Subcutaneous abdominal adipose tissue (tissue), 5 donors: ENCODE data around the gene HNRNPA1.
A peak's percentile ranks its signal among the peaks of the same experiment; 100 is the strongest.
"Not testable (repeated sequence)": the region's sequence is repeated elsewhere in the genome, so short reads cannot be mapped to it uniquely, and the experiment has no call there.

Experiments
- H3K27ac ChIP-seq: one replicate; pipeline ENCODE4 v1.7.0; 2013; ENCODE audit warnings: low read depth, mild to moderate bottlenecking, inconsistent platforms, low read length, moderate library complexity
- H3K27me3 ChIP-seq, 5 donors: one replicate each; pipeline ENCODE4 v1.7.0; 2013; ENCODE audit warnings: low read length in 5 of 5, inconsistent platforms in 1 of 5; ENCODE audit not compliant: control insufficient read depth in 5 of 5, insufficient read depth in 4 of 5
- H3K36me3 ChIP-seq, 5 donors: one replicate each; pipeline ENCODE4 v1.7.0; 2013; ENCODE audit warnings: low read length in 5 of 5; ENCODE audit not compliant: control insufficient read depth in 5 of 5, insufficient read depth in 5 of 5
- H3K4me1 ChIP-seq, 5 donors: one replicate each; pipeline ENCODE4 v1.7.0; 2013; ENCODE audit warnings: low read length in 5 of 5, mild to moderate bottlenecking in 3 of 5, moderate library complexity in 1 of 5; ENCODE audit not compliant: control insufficient read depth in 5 of 5, insufficient read depth in 5 of 5
- H3K4me3 ChIP-seq, 5 donors: one replicate each; pipeline ENCODE4 v1.7.0; 2013; ENCODE audit warnings: low read length in 5 of 5, low read depth in 1 of 5
- H3K9ac ChIP-seq, 5 donors: one replicate each; pipeline ENCODE4 v1.7.0; 2013; ENCODE audit warnings: low read length in 5 of 5, mild to moderate bottlenecking in 4 of 5, moderate library complexity in 3 of 5
- H3K9me3 ChIP-seq, 5 donors: one replicate each; pipeline ENCODE4 v1.7.0; 2013; ENCODE audit warnings: low read length in 5 of 5; ENCODE audit not compliant: control insufficient read depth in 5 of 5
- donor health status: healthy.
- donor health status: healthy.
- donor health status: healthy.
- donor health status: healthy.
- donor health status: healthy.

HNRNPA1 gene

DNA sequence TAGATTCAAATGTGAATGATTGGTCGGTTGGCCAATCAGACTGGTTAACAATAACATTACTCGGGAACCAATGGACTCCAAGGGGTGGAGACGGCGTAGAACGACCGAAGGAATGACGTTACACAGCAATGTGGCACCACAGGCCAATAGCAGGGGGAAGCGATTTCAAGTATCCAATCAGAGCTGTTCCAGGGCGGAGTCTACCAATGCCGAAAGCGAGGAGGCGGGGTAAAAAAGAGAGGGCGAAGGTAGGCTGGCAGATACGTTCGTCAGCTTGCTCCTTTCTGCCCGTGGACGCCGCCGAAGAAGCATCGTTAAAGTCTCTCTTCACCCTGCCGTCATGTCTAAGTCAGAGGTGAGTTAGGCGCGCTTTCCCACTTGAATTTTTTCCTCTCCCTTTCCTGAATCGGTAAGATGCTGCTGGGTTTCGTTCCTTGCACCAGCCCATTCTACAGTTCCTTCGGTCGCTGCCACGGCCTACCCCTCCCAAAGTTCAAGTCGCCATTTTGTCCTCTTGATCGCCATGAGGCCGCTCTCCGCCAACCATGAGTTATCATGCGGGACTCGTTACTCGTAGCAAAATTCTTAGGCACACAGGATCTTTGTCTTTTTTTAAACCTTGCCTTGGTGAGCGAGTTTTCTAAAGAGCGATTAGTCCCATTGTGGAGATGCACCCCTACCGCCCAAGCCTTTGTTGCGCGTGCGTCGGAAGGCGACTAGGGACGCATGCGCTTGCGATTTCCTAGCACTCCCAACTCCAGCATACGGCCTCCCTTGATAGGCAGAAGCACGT lies at the start of gene HNRNPA1:
Gene HNRNPA1 (plus strand): TSS at position 259 of the 793 bp plus-strand sequence. CDS start 82 bp downstream, at position 341.
- H3K4me3 ChIP-seq, result peak within 1 kb of the TSS; percentile 84 to 100 (median 96)
- H3K9me3 ChIP-seq, result no peaks in the 10 kb centered on the region
- peak within 1 kb of the TSS; percentile 87 to 98 (median 94) for H3K9ac ChIP-seq
- H3K36me3 ChIP-seq, result peaks cover 25 to 40% (median 34%) of the 10 kb centered on the region in 5 donors
- no peaks in the 10 kb centered on the region for H3K27me3 ChIP-seq
- peak within 1 kb of the TSS; percentile 95 for H3K27ac ChIP-seq
- peaks cover 6 to 63% (median 55%) of the 10 kb centered on the region in 5 donors for H3K4me1 ChIP-seq

DNA sequence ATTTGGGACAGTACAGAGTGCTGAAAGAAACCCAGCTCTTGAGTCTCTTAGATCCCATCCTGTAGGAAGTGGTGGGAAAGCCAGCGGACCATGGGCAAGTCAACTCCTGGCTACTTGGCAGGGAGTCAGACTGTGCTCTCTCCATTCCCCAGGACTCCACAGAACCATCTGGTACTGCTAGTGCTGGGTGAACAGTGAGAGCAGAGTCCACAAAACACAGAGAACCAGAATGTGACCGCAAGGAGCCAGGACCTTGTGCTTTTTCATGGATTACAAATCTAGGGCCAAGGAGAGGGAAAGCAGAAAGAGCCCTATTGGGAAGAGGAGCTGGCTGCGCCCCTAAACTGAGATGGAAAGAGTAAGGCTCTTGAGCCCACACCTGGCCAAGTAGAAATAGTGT lies 49.3 kb upstream of the HNRNPA1 start:
- H3K4me3 ChIP-seq, H3K9me3 ChIP-seq, H3K36me3 ChIP-seq, H3K9ac ChIP-seq, H3K27ac ChIP-seq, H3K27me3 ChIP-seq: not testable (repeated sequence)
- peaks cover 2 to 17% (median 8%) of the 10 kb centered on the region in 5 donors for H3K4me1 ChIP-seq

DNA sequence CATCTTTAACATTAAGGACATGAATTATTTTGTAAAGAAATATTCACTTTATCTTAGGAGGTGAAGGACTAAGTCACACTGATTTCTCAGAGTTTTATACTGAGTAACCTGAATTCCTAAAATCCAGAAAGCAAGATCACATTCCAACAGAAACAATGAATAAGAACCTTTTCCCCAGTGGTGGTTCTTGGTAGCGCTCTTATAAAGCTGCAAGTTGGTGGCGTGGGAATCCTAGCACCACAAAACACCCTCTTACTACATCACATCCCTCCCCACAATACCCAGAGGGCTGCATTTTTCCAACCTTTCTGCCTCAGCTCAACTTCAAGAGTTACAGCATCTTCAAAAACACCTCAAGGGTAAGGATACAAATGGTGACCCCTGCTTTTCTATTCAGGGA lies 47.7 kb upstream of the HNRNPA1 start:
- Histone ChIP-seq H3K4me3 (no peak overlapping the region), H3K9me3 (no peaks in the 10 kb centered on the region), H3K27ac (no peak overlapping the region), H3K9ac (no peak overlapping the region), H3K36me3 (peaks cover 0 to 5% (median 0%) of the 10 kb centered on the region in 5 donors), H3K27me3 (no peaks in the 10 kb centered on the region), H3K4me1 (peaks cover 2 to 13% (median 7%) of the 10 kb centered on the region in 5 donors)

DNA sequence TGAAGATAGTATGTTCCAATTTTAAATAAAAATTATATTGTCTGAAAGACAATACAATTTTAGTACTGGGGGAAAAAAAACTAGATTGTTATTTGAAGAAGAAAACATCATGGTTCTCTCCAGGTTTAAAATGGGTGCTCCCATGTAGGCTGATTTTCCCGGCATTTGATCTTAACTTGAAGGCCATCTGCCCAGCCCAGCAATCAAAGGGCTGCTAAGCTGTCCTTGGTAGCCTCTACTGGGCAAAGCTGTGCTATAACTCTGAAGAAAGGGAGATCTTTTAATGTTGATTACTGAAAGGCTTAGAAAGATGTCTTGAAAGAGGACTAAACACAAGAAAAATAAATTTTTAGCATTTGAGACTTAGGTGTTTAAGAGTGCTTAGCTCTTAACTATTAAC lies 42.0 kb upstream of the HNRNPA1 start:
- H3K36me3 ChIP-seq, result peaks cover 20 to 41% (median 26%) of the 10 kb centered on the region in 5 donors
- H3K9me3 ChIP-seq, result no peaks in the 10 kb centered on the region
- no peak overlapping the region for H3K27ac ChIP-seq
- H3K9ac ChIP-seq, result no peak overlapping the region
- H3K4me1 ChIP-seq, result no peaks in the 10 kb centered on the region
- H3K4me3 ChIP-seq, result no peak overlapping the region
- H3K27me3 ChIP-seq, result no peaks in the 10 kb centered on the region

DNA sequence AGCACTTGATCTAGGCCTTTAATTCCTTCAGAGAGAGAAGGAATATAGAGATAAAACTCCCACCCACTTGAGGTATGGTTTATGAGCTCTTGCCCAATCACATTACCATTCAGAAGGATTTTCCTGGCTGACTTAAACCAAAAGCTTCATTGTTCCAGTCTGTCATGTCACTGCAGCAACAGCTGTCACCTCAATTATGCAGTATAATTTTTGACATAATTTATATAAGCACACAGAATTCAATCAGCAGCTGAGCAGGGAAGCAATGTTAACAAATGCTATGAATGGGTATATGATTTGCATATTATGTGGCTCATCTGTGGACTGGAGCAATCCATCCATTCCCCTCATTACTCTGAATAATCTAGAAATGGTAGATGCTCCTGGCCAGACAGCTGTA lies 40.9 kb upstream of the HNRNPA1 start:
- no peaks in the 10 kb centered on the region for H3K4me1 ChIP-seq
- no peak overlapping the region for H3K27ac ChIP-seq
- no peak overlapping the region for H3K4me3 ChIP-seq
- H3K9ac ChIP-seq, result no peak overlapping the region
- no peaks in the 10 kb centered on the region for H3K9me3 ChIP-seq
- peaks cover 20 to 47% (median 30%) of the 10 kb centered on the region in 5 donors for H3K36me3 ChIP-seq
- H3K27me3 ChIP-seq, result no peaks in the 10 kb centered on the region

DNA sequence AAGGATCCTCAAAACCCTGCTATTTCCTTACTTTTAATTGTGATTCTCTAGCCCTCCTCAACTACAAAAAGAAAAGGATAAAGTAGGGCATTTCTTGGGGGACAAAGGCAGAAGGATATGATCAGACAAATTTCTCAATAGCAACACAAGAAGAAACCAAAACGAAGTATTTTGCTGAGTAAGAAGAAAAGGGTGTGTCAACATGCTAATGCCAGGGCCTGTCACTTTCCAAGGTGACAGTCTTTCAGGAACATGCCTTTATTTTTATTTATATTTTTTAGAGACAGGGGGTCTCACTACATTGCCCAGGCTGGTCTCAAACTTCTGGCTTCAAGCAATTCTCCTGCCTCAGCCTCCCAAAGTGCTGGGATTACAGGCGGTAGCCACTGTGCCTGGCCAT lies 40.4 kb upstream of the HNRNPA1 start:
- H3K4me1 ChIP-seq, result no peaks in the 10 kb centered on the region
- H3K27ac ChIP-seq, result no peak overlapping the region
- no peaks in the 10 kb centered on the region for H3K27me3 ChIP-seq
- no peak overlapping the region for H3K9ac ChIP-seq
- no peak overlapping the region for H3K4me3 ChIP-seq
- peaks cover 20 to 50% (median 32%) of the 10 kb centered on the region in 5 donors for H3K36me3 ChIP-seq
- no peaks in the 10 kb centered on the region for H3K9me3 ChIP-seq

DNA sequence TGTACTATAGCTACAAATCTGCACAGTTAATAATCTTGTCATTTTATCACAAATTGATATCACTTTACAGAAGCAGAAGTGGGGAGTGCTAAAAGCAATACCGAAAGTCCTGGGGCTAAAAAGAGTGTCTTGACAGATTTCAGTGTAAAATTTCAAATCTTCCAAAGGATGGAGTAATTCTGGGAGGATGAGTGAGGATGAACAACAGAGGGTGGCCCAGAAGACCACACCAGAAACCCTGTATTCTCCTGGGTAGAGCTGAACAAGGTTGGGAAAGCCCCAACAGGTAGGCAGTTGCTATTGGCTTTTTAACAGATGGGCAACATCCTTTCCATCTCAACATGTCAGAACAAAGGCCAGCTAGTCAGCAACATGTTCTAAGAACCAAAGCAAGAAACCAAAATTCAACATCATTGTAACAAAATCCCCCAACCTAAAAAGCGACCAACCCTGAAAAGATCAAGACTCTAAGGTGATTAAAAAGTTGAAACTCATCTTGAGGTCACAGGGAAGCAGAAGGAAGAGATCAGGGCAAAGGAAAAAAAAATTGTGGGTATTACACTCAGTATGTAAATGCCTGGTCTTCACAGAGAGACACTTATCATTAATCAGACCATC lies 39.4 kb upstream of the HNRNPA1 start:
- H3K36me3 ChIP-seq, result peaks cover 23 to 55% (median 38%) of the 10 kb centered on the region in 5 donors
- no peak overlapping the region for H3K9ac ChIP-seq
- H3K27me3 ChIP-seq, result no peaks in the 10 kb centered on the region
- H3K4me1 ChIP-seq, result no peaks in the 10 kb centered on the region
- no peaks in the 10 kb centered on the region for H3K9me3 ChIP-seq
- H3K4me3 ChIP-seq, result no peak overlapping the region
- no peak overlapping the region for H3K27ac ChIP-seq

DNA sequence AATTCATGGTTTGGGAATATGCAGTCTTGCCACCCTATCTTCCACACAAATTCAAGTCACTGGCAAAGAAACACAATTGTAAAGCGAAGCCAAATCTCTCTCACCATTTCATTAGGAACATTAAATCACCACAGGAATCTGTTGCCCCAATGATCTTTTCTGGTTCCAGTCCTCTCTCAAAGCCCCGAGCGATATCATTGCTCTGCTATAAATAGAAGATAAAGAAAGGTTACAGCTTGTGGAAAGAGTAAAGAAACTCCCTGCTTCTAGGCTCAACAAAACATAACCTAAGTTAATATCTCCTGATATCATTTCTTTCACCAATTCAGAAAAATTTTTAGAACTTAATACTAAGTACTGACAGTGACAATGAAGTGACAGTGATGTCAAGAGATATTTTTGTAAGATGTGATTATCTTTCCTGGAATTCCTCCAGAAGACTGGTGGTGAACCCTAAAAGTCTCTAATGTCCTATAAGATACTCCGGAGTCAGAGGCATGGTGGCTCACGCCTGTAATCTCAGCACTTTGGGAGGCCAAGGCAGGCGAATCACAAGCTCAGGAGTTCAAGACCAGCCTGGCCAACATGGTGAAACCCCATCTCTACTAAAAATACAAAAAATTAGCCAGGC lies 34.4 kb upstream of the HNRNPA1 start:
- peaks cover 15 to 49% (median 35%) of the 10 kb centered on the region in 5 donors for H3K36me3 ChIP-seq
- no peaks in the 10 kb centered on the region for H3K9me3 ChIP-seq
- H3K4me3 ChIP-seq, result no peak overlapping the region
- no peaks in the 10 kb centered on the region for H3K4me1 ChIP-seq
- no peak overlapping the region for H3K9ac ChIP-seq
- no peak overlapping the region for H3K27ac ChIP-seq
- no peaks in the 10 kb centered on the region for H3K27me3 ChIP-seq

DNA sequence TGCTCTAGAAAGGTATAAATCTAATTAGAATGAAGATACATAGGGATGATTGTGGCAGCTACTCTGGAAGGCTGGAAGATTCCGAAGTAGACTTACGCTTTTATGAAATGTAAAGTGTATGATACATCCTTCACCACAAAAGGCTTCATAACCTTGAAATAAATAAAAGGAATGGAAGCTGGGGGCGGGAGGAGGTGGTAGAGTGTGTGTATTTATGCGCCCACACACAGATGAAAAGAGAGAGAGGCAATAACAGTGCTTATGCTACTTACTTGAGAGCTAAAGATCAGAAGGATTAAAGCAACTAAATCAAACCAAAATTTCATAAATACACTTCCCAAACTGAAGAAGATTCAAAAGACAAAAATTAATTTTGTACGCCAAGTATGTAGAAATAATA lies 31.0 kb upstream of the HNRNPA1 start:
- Histone ChIP-seq H3K9me3 (no peaks in the 10 kb centered on the region), H3K9ac (no peak overlapping the region), H3K4me1 (no peaks in the 10 kb centered on the region), H3K27me3 (no peaks in the 10 kb centered on the region), H3K27ac (no peak overlapping the region), H3K4me3 (no peak overlapping the region), H3K36me3 (peaks cover 7 to 31% (median 22%) of the 10 kb centered on the region in 5 donors)
